Astrocyte of the cerebellum (primary cell): ENCODE measurements around the gene SBNO2.

Source experiments
- DNase-seq: peaks from one replicate; pipeline ENCODE4 v3.0.0-alpha.2; 2011; ENCODE audit warnings: low read depth
- H3K4me3 ChIP-seq: 2 replicates; pipeline ENCODE4 v1.5.1; 2011; ENCODE audit warnings: mild to moderate bottlenecking, low read depth, low read length, moderate library complexity
- in situ Hi-C: cut with HindIII; loops from 2 replicates; pipeline ENCODE4 v1.10.0; 2017; ENCODE audit warnings: low sequenced_read_pairs
- TF ChIP-seq, protein P1 (sequence below): IDR thresholded peaks from 2 replicates; pipeline ENCODE4 v1.5.1; 2012; ENCODE audit warnings: low read length, low read depth, moderate library complexity, mild to moderate bottlenecking; ENCODE audit errors: missing control alignments

The SBNO2 gene

DNA sequence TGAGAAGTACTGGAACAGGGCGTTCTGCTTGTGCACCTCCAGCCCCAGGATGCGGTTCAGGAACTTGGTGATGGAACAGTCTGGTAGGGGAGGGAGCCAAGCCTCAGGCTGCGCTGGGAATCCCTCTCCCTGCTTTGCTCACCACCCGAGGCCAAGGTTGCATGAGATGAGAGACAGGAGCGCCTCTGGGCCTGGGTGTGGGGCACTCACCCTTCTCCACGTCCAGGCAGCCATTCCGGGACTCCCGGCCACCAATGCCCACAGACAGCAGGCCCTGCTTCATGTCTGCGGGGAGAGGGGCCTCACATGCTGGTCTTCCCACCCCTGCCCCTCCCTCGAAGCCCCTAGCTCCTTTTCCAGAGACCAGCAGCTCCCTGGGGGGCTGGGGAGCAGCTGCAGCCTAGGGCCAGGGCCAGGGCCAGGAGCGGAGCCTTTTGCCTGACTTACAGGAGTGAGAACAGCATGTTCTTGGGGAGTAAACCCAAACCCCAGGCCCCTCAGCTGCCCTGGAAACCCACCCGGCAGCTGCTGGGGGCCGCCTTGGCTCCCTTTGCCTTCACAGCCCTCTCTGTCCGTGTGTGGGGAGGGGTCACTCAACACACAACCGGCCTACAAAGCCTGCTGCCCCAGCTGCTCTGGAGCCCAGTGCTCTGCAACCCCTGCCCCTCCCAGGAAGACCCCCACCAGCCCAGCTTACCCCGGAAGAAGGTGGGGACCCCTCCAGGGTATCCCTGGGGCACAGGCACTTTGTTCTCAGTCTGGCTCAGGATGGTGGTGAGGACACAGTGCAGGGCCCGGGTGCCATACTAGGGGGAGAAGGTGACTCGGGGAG, 63.0 kb downstream of the SBNO2 start:
- in situ Hi-C loops = no loop called here
- TF ChIP-seq, protein P1, sequence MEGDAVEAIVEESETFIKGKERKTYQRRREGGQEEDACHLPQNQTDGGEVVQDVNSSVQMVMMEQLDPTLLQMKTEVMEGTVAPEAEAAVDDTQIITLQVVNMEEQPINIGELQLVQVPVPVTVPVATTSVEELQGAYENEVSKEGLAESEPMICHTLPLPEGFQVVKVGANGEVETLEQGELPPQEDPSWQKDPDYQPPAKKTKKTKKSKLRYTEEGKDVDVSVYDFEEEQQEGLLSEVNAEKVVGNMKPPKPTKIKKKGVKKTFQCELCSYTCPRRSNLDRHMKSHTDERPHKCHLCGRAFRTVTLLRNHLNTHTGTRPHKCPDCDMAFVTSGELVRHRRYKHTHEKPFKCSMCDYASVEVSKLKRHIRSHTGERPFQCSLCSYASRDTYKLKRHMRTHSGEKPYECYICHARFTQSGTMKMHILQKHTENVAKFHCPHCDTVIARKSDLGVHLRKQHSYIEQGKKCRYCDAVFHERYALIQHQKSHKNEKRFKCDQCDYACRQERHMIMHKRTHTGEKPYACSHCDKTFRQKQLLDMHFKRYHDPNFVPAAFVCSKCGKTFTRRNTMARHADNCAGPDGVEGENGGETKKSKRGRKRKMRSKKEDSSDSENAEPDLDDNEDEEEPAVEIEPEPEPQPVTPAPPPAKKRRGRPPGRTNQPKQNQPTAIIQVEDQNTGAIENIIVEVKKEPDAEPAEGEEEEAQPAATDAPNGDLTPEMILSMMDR = no peak
- no peak for DNase-seq
- H3K4me3 ChIP-seq = no peak overlapping the region

DNA sequence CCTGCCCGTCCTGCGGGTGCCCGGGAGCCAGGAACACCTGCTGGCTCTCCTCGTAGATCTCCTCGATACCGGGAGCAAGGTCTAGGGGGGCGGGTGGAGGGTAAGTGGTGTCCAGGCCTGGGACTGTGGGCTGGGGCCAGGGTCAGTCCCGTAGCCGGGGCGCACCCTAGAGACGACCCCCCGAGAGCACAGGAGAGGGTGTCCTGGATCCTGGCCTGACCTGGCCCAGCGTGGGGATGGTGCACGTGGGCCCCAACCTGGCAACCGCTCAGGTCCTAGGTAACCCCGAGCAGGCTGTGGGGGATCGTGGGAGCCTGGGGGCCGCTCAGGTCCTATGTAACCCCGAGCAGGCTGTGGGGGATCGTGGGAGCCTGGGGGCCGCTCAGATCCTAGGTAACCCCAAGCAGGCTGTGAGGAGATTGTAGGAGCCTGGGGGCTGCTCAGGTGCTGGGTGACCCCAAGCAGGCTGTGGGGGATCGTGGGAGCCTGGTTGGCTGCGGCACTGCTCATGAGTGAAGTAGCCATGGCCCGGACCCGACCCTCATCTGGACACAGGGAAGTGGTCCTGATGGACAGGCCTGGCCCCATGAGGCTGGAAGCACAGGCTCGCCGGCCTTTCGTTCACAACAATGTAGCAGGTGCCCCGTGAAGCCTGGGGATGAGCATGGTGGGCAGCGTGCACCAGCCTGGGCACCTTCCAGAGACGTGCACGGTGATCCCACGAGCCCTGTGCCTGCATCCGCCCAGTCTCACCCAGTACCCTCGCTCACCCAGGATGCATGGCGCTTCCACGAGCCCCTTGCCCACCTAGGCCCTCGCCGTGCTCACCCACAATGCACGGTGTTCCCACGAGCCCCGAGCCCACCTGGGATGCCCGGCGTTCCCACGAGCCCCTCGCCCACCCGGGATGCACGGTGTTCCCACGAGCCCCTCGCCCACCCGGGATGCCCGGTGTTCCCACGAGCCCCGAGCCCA, 64.1 kb downstream of the SBNO2 start:
- TF ChIP-seq, protein P1 = no peak
- no peak for DNase-seq
- in situ Hi-C loops = no loop called here
- no peak overlapping the region for H3K4me3 ChIP-seq

DNA sequence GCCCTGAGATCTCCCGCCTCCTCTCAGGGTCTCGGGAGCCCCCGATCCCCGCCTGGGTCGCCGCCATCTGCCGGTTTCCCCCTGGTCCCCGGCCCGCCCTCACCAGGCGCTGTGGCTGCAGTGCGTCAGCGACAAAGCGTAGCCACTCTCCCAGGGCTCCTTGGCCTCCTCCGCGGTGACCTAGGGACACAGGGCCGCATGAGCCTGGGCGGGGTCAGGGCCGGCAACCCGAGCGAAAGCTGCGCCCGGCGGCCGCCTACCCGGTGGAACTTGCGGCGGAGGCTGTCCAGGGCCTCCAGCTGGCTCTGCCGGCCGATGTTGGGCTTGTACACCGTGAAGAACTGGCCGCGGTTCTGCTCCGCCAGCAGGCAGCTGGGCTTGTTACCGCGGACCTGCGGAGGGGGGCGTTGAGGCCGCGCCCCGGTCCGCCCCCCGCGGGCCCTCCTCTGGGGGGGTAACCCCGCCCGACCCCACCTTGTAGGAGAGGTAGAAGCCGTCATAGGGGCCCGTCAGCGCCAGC, 65.0 kb downstream of the SBNO2 start:
- H3K4me3 ChIP-seq = no peak overlapping the region
- no peak for DNase-seq
- TF ChIP-seq, protein P1 = no peak
- in situ Hi-C loops = no loop called here

DNA sequence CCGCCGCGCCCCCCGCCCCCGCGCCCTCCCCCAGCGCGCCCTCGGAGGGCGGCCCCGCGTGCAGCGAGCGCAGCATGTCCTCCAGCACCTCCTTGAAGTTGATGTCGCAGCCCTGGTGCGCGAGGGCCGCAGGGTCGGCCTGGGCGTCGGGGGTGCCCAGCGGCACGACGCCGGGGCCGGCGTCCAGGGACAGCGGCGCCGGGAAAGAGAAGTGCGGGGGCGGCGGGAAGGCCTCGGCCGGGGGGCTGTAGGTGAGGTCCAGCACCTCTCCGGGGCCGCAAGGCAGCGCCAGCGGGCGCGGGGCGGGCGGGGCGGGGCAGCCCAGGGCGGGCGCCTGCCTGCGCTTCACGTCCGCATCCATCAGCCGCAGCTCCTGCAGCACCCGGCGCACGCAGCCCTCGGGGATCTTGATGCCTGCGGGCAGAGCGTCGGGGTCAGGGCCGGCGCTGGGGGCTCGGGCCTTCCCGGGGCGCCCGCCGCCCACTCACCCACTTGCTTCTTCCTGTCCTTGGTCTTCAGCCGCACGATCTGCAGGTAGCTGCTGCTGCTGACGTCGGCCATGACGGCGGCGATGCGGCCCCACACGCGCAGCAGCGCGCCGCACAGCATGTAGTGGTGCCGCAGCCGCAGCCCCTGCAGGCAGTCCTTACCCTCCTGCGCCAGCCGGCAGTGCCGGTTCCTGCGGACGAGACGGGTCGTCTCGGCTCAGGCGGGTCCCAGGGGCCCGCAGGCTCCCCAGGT, 65.6 kb downstream of the SBNO2 start:
- TF ChIP-seq, protein P1 = no peak
- no peak overlapping the region for H3K4me3 ChIP-seq
- DNase-seq = no peak
- in situ Hi-C loops = no loop called here

DNA sequence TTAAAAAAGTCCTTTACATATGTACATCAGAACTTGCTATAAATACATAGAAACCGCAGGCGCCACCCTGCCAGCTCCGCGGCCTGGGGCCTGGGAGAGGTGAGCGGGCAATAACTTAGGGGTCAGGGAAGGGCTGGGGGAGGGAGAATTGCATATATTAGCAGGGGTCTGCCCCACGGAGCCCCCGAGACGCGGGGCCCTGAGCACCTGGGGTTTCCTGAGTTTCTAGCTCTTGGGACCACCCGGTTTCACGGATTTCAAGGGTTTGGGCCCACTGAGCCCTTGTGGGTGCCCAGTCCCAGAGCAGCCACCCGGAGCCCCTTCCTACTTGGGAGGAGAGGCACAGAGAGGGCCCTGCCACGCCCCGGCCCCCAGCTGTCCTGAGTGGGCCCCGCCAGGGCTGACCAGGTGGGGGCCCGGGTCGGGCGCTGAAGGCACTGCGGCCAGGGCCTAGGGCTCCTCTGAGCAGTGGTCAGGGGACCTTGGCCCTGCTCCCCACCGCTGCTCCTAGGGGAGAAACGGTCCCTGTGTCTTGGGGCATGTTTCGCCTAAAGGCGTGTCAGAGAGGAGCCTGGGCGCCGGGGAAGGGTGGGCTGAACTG, 66.3 kb downstream of the SBNO2 start:
- TF ChIP-seq, protein P1 = no peak
- no peak overlapping the region for H3K4me3 ChIP-seq
- in situ Hi-C loops = no loop called here
- DNase-seq = no peak
